ENCODE data around the gene HAPLN2. TPM values are rescaled to one million over a fixed set of nuclear protein-coding genes. Genes with fewer than 3 reads are reported as not detected.

HAPLN2 gene
- total RNA-seq (7.6 and 19.0 TPM in 2 replicates), polyA plus RNA-seq (8.5 and 15.7 TPM in 2 replicates)

DNA sequence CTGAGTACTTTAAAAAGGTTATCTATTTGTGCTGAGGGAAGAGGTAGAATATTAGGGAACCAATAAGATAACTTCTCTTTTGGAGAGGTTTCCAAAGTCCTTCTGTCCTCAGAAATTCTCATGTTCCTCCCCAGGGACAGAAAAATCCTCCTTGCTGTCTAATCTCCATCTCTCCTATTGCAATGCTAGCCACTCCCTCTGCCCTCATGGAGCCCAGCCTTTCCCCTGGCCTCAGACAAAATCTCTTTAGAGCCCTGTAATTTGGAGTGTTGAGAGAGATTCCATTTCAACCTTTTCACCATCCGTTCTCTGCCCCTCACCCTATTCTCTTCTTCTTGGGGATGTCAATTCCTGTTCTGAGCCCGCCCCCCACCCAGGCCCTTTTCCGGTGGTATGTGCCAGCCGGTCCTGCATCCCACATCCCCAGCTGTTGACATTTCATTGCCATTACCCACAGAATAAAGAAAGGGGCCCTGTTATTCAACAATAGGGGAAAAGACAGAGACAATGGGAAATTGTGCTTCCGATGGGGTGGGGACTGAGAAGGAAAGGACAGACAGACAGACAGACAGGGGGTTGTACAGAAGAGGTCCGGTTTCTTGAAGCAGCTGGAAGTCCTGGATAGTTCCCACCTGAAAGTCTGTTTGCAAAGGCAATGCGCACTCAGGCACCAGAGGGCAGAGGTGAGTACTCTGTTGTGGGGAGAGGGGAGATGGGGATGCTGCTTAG is at the start of gene HAPLN2:
HAPLN2 (plus strand) TSS at position 563 of the 729 bp plus-strand sequence. CDS start 4,076 bp downstream, outside the sequence.
- no peaks in the 10 kb centered on the region for H3K9me3 ChIP-seq (ENCODE audit: low read depth)
- H3K4me3 ChIP-seq, result no peak within 1 kb of the TSS
- H3K27ac ChIP-seq, result no peak within 1 kb of the TSS
- DNase-seq (ENCODE audit: low read depth in 1 of 2, low spot score in 1 of 2), result peak in 1 of 2 donors; percentile 53
- no peaks in the 10 kb centered on the region for H3K36me3 ChIP-seq
- H3K4me1 ChIP-seq (ENCODE audit: low read depth), result peaks cover 20% of the 10 kb centered on the region
- TF ChIP-seq CTCF (IDR thresholded peaks at IDR 0.05; ENCODE audit: low read depth, low read length), result peak; percentile 57
- peaks cover 46% of the 10 kb centered on the region for H3K27me3 ChIP-seq

- no peak overlapping the region for H3K27ac ChIP-seq
These were observed 47.9 kb upstream of the HAPLN2 start for GRCh38 chr1:156571261-156571852.

GRCh38 chr1:156571919-156572662 is 47.1 kb upstream of the HAPLN2 start, which contains the start of gene IQGAP3:
TSS of gene IQGAP3 (minus strand) at chr1:156572565. CDS start at chr1:156572529, 36 bp downstream.
- H3K9me3 ChIP-seq (ENCODE audit: low read depth), result no peaks in the 10 kb centered on the region
- H3K4me1 ChIP-seq (ENCODE audit: low read depth), result no peaks in the 10 kb centered on the region
- H3K36me3 ChIP-seq, result no peaks in the 10 kb centered on the region
- no peak within 1 kb of the TSS for H3K27ac ChIP-seq
- peak; percentile 85 to 92 for DNase-seq (ENCODE audit: low read depth in 1 of 2, low spot score in 1 of 2)
- H3K27me3 ChIP-seq, result no peaks in the 10 kb centered on the region
- TF ChIP-seq CTCF (IDR thresholded peaks at IDR 0.05; ENCODE audit: low read depth, low read length), result no peak
- peak within 1 kb of the TSS; percentile 48 for H3K4me3 ChIP-seq

More at GRCh38 chr1:156571261-156571852, 47.9 kb upstream of the HAPLN2 start:
- DNase-seq (ENCODE audit: low read depth in 1 of 2, low spot score in 1 of 2), result peak in 1 of 2 donors; percentile 60
- peak overlapping the region; percentile 48 for H3K4me3 ChIP-seq
- no peaks in the 10 kb centered on the region for H3K27me3 ChIP-seq
- H3K4me1 ChIP-seq (ENCODE audit: low read depth), result no peaks in the 10 kb centered on the region
- no peaks in the 10 kb centered on the region for H3K9me3 ChIP-seq (ENCODE audit: low read depth)
- no peaks in the 10 kb centered on the region for H3K36me3 ChIP-seq
- no peak for TF ChIP-seq CTCF (IDR thresholded peaks at IDR 0.05; ENCODE audit: low read depth, low read length)

DNA sequence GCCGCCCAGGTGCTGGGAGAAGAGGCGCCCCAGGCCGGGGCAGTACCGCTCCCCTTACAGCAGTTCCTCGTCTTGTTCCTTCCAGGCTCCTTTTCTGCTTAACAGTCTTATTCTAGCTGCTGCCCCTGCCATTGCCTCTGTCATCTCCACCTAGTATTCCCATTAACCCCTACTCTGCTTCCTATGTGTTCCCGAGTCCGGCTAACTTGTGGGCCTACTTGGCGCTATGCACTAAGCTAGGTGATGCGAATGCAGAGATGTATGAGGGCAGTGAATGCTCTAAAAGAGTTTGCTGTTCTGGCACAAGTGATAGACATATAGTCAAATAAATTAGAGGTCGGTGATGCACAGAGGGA is 46.6 kb upstream of the HAPLN2 start:
- Histone ChIP-seq H3K27me3 (no peaks in the 10 kb centered on the region), H3K4me3 (peak overlapping the region; percentile 48), H3K9me3 (ENCODE audit: low read depth) (no peaks in the 10 kb centered on the region), H3K27ac (no peak overlapping the region), H3K4me1 (ENCODE audit: low read depth) (no peaks in the 10 kb centered on the region), H3K36me3 (no peaks in the 10 kb centered on the region)
- TF ChIP-seq CTCF (IDR thresholded peaks at IDR 0.05; ENCODE audit: low read depth, low read length), result no peak
- DNase-seq (ENCODE audit: low read depth in 1 of 2, low spot score in 1 of 2), result no peak

DNA sequence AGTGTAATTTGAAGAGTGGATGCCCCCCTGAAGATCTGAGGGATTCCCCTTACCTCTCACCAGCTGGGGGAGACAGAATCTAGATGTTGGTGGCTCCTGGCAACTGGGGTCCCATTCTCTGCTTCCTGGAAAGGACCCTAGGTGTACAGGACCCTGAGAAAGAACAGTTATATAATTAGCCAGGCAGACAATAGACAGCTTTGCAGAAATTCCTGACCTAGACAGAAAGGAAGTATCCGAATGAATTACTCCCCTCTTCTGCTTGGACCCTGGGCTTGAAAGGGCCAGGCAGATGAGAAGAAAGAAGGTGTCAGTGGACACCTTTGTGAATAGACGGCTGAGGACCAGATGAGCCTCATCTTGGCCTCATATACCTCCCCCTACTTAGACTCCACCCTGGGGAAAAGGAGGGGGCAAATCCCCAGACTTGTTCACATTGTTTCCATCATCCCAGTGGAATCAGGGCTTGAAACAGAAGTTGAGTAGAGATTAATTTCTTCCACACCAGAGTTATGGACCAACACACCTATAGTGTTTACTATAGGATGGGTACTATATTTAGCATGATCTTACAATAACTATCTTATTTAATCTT is 45.1 kb upstream of the HAPLN2 start:
- TF ChIP-seq CTCF (IDR thresholded peaks at IDR 0.05; ENCODE audit: low read depth, low read length), result no peak
- DNase-seq (ENCODE audit: low read depth in 1 of 2, low spot score in 1 of 2), result no peak
- no peaks in the 10 kb centered on the region for H3K4me1 ChIP-seq (ENCODE audit: low read depth)
- H3K27ac ChIP-seq, result no peak overlapping the region
- H3K4me3 ChIP-seq, result no peak overlapping the region
- no peaks in the 10 kb centered on the region for H3K27me3 ChIP-seq
- H3K36me3 ChIP-seq, result no peaks in the 10 kb centered on the region
- H3K9me3 ChIP-seq (ENCODE audit: low read depth), result no peaks in the 10 kb centered on the region
